Activated CD8-positive, alpha-beta memory T cell treated with anti-CD3 and anti-CD28 coated beads for 48 hours (primary cell): Measurements from ENCODE around the gene SUPT4H1.
"Not testable (repeated sequence)": the region's sequence is repeated elsewhere in the genome, so short reads cannot be mapped to it uniquely, and the experiment has no call there.

Experiments used
- DNase-seq, 3 experiments: peaks; one replicate each; pipeline ENCODE4 v3.0.0-alpha.2; 2020; ENCODE audit warnings: low read depth in 2 of 3, low spot score in 2 of 3

The SUPT4H1 gene

DNA sequence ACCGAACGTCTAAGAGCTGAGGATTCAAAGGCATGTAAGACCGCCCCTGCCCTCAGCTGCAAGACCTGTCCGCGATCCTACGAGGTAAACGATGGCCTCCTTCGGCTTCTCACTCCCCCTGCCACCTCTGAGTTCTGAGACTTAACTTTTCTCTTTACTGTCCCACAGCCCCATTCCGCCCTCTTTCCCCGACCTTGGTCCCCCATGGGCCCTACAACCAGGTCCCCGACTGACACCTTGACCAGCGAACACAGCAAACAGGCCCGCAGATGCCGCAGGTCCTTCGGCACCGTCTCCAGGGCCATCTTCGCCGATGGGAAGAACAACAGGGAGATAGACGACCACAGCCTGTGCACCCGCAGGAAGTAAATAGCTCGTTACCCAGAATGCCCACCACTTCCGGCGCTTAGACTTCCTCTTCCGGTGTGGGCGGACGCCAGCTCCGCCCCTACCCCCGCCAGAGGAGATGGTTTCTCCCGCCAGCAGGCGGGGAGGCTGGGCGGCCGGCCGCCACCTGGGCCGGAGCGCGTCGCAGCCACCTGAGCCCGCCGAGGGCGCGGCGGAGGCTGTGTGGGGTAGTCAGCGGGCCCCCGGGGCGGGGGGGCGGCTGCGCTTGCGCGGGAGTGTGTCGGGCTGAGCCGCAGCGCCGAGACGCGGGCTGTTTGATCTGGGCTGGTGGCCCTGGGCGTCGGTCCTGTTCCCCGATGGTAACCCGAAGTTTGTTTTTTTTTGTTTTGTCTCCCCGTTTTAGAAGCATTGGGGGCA is at the start of gene SUPT4H1:
SUPT4H1 (minus strand) TSS at position 371 of the 765 bp plus-strand sequence; CDS start at position 305, 66 bp downstream.
- peak; percentile 60 to 86 (median 67) for DNase-seq

DNA sequence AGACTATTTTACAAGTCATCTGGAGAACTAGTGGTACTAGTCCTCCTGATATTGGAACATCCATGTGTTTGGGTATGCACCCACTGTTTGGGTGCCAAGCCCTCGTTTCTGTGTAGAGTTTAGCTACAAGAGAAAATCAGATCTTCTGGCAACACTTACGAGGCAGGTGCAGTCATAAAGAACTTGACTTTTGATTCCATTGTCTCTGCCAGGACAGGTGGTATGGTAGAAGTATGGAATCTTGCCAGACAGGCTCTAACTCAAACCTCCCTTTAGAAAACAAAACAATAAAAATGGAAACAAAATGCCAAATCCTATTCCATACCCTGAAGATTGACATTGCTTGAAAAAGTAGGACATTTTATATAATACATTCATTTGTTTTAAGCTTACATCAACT is 49.3 kb upstream of the SUPT4H1 start:
- no peak for DNase-seq

DNA sequence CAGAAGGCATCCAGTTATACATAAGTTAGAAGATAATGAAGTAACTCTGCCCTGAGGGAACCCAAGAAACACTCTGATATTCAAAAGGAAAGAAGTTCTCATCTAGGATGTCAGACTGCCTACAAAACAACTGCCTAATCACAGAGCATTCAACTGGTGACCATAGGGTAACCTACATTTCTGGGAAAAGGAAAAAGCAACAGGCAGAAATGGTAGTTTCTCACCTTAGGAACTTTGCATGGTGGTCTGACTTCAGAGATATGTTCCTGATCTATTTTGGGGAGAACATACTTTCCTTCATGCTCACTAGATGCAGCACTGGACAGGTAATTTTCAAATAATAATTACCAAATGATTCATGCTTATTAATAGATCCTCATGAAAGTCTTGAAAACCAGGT is 48.8 kb upstream of the SUPT4H1 start:
- no peak for DNase-seq

DNA sequence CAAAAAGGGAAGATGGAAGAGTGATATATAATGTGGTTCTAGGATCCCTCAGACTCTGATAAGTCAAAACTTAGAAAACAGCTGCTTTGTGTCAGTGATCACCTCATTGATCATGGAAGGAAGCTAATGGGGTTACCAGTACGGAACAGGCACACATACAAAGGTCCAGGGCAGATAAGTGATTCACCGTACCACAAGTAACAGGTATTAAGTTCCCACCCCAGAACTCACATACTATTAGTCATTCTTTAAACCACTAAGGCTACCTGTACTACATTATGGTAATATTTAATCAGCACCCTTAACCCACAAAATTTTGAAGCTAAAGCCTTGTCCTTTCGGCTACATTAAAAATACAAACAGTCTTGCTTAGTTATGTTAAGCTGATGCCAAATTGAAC is 48.0 kb upstream of the SUPT4H1 start:
- no peak for DNase-seq

DNA sequence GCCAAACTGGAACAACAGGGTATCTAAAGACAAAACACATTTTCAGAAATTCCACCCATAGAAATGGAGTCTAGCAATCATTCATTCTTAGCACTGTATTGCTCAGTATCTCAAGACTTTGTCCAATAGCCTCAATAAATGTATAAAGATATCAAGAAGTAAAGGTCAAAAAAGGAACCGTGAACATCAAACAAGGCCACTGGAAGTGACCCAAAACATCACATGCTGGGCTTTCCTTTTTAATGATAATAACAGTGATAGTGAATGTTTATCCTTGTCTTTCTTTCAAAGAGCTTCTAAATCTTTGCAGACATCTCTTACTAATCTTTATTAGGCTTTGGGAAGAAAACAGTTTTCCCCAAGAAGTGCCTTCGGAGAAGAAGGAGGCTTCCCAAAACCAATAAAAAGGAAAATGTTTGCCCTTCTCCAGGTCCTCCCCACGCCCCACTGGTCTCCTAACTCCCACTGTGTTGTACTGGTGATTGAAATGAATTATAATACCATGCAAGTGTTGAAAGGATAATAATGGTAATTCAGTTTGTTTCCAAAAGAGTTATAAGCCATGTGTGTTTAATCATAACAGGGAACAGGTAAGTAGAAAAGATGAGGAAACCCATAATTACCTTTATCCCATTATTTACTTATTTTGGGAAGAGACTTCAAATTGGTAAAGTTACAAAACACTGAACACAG is 46.7 kb upstream of the SUPT4H1 start:
- DNase-seq: no peak

DNA sequence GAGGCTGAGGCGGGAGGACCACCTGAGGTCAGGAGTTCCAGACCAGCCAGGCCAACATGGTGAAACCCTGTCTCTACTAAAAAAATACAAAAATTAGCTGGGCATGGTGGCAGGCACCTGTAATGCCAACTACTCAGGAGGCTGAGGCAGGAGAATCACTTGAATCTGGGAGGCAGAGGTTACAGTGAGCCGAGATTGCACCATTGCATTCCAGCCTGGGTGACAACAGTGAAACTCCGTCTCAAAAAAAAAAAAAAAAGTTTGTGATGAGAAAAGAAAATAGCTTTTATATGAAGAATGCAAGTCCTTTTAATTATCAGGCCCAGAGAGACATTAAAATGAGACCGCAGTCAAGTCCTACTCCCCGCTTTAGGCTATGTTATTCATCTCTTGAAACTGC is 45.4 kb upstream of the SUPT4H1 start:
- not testable (repeated sequence) for DNase-seq

DNA sequence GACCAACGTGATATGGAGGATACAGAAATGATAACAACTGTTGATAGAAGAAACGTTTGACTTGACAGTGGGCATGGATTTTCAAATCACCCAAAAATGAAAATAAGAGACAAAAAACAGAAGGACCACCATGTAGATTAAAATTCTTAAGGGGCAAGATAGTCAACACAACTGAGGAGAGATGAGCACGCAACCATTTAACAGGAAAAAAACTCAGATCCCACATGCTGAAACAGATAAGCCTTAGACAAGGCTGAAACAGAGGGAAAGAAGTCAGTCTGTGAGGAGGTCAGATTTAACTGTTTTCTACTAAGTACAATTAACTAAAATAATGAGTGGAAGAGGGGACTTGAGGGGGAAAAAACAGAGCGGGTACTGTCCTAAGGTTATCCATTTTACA is 44.2 kb upstream of the SUPT4H1 start:
- DNase-seq: no peak

DNA sequence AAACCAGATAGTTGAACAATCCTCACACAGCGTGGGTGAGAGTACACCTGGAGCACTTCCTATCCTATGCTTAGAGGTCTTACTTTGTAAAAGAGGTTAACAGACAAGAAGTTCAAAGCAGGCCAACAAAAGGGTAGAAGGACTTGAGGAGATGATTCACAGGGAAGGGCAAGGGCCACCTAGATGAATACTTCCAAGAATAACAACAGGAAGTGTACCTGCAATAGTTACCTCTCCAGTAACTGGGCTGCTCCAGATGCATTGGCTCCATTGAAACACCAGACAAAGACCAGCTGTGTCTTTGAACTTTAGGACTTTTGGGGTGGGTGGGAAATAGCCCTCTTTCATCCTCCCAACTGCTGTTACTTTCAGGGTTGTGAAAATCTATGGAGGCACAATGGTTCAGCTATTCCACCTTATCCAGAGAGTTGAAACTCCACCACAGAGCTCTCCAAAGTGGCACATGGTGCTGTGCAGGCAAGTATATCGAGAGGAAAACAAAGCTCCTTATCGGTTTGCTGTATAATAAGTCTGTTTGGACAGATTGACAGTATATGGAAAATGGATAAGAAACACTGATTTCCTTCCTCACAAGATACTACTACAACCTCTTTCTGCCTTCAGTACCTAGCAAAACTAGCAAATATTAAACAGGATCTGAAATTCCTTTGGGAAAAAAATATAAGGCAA is 42.7 kb upstream of the SUPT4H1 start:
- no peak for DNase-seq

DNA sequence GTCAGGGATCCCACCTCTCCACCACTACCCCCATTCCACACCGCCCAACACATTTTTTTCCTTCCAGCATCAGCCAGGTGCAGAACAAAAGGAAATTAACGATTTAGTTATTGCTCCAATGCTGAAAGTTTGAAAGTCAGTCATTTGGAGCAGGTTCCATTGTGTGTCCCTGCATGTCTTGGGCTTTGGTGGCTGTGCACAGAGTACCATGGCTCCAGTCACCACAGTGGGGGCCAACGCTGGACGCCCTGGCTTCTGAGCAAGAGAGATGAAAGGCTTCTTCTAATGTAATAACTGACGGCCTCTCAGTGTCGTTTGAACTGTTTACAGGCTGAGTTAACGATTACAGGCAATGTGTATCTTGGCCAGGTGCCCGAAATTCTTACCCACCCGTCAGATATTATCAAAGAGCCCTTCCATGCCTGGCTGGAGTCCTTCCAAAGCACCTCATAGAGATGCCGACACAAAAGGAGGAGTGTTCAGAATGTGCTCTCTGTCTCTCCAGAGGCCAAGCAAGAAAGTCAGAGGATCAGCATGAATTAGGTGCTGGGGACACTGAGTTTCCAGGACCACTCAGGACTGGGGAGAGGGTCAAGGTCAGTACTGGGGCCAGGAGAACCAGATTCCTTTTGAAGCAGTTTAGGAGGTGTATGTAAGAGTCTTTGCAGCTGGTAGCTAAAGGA is 39.4 kb upstream of the SUPT4H1 start:
- no peak for DNase-seq

DNA sequence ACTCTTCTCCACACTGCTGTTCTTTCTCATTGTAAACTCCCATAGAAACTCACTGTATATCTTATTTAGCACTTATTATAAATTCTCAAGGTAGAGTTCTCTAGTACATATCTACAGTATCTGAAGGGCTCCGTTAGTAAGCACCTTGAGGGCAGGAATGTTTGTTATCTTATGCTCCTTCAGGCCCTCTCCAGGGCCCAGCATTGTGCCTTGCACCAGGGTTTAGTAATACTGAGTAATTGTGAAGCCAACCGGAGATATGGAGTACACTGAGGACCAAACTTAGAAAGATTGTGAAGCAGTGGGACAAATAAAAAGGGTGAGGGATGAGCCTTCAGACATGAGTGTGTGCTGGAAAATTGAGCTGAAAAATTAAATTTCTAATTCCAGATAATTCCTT is 38.9 kb upstream of the SUPT4H1 start:
- DNase-seq: no peak

DNA sequence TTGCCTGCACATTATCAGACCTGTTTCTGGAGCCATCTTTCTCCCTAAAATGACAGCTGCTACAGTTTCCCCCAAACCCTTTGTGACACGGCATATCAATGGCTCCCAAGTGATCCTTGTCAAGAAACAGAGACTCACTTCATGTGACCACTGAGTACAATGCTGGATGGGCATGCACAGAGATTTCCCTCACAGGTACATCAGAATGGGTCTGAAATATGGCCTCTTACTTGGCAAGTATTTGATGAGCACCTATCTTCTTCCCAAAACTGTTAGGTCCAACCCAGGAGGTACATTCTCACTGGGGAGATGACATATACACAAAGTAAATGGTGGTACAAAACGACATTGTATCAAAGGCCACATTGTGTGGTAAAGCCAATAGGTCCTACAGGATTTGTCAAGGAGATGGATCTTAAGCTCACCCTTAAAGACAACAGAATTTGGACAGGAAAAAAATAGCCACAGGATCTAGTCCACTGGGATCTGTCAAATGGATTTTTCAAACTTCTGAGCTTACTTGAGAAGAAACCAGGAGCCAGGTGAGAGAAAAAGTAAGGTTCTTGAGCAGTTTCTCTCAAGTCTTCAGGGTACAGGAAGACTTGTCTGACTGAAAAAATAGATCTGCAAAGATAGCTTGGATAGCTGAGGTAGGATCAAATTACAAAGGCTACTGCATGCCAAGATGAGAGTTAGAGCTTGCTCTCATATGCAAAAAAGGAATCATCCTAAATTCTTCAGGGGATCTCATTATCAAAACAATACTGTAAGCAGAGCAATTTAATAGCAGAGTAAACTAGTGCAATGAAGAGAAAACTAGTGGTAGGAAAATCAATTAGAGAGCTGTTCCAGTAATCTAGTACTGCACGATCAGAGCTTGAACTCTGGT is 36.5 kb upstream of the SUPT4H1 start:
- DNase-seq: no peak

DNA sequence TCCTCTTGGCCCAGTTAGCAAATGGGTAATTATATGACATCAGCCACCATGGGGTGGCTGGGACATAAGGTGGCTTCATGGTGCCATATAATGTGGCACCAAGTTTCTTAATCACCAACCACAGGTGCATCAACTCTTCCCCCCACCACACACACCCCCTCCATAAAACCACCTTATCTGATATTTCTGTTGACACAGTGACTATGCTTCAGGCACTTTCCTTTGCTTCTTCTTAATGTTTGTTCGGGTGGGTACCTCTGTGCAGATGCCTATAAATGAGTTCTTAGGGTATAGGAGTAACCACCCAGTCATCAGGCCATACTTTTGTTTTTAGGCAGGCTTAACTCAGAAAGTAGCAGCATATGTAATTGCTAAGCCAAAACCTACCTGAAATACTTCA is 35.8 kb upstream of the SUPT4H1 start:
- no peak for DNase-seq

DNA sequence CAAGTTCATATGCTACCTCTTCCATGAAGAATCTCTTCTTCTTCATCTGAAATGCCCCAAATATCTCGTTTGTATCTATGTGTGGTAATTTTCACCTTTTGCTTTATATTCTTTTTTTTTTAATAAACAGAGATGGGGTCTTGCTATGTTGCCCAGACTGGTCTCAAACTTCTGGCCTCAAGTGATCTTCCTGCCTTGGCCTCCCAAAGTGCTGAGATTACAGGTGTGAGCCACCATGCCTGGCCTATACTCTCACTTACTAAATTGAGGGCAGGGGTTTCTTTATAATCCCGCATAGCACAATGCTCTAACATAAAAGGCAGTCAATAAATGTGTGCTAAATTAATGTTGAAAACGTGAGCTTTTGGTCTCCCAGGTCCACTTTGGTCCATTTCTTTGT is 34.7 kb upstream of the SUPT4H1 start:
- no peak for DNase-seq

DNA sequence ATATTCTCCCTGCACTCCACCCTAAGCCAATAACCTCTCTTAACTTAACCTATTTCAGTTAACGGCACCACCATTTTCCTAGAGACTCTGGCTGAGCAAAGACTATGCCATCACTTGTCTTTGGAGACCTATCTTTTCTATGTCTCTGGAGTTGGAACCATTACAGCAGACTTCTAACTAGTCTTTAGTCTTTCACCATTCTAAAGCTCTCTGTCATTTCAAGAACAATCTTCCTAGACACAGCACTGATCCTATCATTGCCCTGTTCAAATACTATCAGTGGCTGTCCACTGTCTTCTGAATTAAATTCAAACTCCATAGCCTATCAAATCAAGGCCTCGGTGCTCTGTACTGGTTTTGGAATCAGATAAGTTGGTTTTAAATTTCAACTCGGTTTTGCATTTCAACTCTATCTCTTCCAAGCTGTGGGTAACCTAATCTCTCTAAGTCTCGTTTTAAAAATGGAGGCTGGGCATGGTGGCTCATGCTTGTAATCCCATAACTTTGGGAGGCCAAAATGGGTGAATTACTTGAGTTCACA is 33.4 kb upstream of the SUPT4H1 start:
- no peak for DNase-seq

DNA sequence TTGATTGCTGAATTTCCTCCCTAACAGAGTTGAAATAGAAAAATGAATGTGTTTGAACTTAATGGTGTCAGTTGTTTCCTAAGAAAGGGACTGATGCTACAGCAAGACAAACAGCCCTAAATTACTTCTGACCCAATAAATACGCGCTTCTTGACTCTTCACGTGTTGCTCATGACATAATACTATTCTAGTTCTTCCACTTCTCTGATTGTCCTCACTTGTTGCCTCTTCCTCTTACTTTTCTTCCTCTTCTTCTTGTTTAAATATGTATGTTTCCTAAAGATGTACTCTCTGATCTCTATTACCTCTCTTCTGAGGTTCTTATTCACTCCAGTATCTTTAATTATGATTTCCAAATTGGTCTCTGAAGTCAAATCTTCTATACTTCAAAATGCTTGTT is 32.9 kb upstream of the SUPT4H1 start:
- DNase-seq: no peak

DNA sequence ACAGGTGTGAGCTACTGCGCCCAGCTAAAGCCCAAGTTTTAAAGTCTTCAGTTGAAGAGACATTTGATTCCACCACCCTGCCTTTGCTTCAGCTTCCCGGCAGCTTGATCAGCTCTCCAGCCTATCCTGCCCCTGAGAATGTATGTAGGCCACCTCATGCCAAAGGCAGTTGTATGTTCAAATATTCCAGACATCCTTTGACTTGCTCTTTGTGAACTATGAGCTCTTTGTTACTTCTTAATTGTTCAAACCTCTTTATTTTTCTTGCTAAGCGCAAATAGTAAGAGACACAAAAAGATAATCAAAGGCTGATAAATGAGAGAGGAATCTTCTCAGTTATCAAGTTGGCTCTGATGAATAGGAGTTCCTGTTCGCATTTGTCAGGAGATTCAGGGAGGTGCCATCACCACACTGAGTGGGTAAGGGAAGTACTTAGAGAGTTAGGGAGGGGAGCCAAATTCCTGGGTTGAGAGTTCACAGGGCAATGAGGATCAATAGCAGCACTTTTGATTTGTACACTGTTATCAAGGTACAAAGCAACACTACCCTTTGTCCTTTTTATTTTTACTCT is 32.0 kb upstream of the SUPT4H1 start:
- DNase-seq: no peak

DNA sequence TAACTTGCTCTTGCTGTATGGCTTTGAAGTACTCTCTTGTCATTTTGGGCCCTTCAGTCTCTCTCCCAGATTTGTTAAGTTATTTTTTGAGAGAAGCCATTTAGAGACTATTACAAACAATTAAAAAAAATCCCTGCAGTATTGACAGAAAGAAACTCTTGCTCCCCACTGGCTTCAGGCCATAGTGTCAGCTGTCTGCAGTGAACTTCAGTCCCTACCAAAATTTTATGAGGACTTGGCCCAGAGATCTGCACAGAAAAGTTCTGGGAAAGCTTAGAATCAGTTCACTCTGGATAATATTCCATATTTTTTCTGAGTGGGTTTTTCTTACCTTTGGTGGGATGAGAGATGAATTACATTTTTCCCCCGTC is 30.9 kb upstream of the SUPT4H1 start:
- no peak for DNase-seq

DNA sequence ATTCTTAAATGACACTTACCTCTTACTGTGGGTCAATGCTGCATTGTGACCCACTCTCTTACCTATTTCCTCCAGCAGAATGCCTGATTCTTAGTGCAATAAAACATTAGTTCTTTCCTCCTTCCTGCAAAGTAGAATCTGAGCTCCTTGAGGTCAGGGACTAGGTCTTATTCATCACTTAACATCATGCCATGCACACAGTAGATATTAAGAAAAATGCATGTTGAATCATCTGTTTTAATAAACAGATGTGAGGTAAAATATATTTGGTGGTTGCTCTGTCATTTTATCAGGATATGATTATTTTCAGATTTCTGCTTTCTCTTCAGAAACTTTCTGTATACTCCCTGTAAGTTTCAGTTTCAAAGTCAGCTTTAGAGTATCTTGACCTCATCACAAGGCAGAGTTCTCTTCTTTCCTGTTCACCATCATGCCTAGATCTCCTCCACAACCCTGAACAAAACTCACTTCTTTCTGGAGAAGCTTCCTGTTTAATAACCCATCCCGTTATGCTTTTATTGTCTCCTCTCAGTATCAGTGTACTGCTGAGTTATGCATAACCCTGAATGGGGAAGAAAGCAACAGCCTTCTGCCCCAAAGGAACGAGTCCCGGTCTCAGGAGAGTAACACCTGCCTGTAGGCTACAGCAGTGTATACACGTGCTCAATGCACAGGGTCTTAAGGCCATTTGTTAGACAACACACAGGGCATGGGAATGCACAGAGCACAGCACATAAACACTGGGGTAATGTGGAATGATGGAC is 30.3 kb upstream of the SUPT4H1 start:
- DNase-seq: no peak
